ENCODE results near the gene IFNG-AS1.

- no peak for TF ChIP-seq EZH2 (IDR thresholded peaks at IDR 0.05; ENCODE audit: borderline replicate concordance, low read depth, low read length, poor library complexity, severe bottlenecking)
- TF ChIP-seq CTCF (conservative IDR thresholded peaks at IDR 0.05; ENCODE audit: low read depth, low read length), result peak; percentile 44
Measured at GRCh38 chr12:68001486-68002466, 12.5 kb downstream of the IFNG-AS1 start.
